Neutrophil (primary cell): Measurements from ENCODE around the gene LRRC18.

Experiments
- H3K27ac ChIP-seq: fragments of 200-600 bp; sonication (generic); 2 replicates; pipeline ENCODE4 v1.5.1; 2016; ENCODE audit warnings: mild to moderate bottlenecking, moderate library complexity
- H3K27me3 ChIP-seq: fragments of 200-600 bp; sonication (generic); 2 replicates; pipeline ENCODE4 v1.6.0; 2016; ENCODE audit warnings: mild to moderate bottlenecking
- H3K36me3 ChIP-seq: fragments of 200-600 bp; sonication (generic); 2 replicates; pipeline ENCODE4 v1.5.1; 2017
- H3K4me1 ChIP-seq, 2 experiments: fragments of 200-600 bp in 1 of 2; sonication (generic) in 1 of 2; 1 replicate in 1 of 2; 2 replicates in 1 of 2; pipeline versions ENCODE4 v1.5.1 to v1.6.1; 2013 to 2016; ENCODE audit warnings: low read depth in 1 of 2, low read length in 1 of 2, mild to moderate bottlenecking in 1 of 2, moderate library complexity in 1 of 2; ENCODE audit not compliant: control insufficient read depth in 1 of 2, insufficient read depth in 1 of 2
- H3K4me3 ChIP-seq, 2 experiments: fragments of 200-600 bp in 1 of 2; sonication (generic) in 1 of 2; 1 replicate in 1 of 2; 2 replicates in 1 of 2; pipeline ENCODE4 v1.5.1; 2013 to 2016; ENCODE audit warnings: low read depth in 1 of 2, low read length in 1 of 2, mild to moderate bottlenecking in 1 of 2, moderate library complexity in 1 of 2
- H3K9me3 ChIP-seq: fragments of 200-600 bp; sonication (generic); 2 replicates; pipeline ENCODE4 v1.5.1; 2016
- TF ChIP-seq, protein P1 (sequence below): fragments of 200-600 bp; sonication (generic); IDR thresholded peaks from 2 replicates; pipeline ENCODE4 v1.5.1; 2016; ENCODE audit warnings: antibody characterized with exemption

The LRRC18 gene

DNA sequence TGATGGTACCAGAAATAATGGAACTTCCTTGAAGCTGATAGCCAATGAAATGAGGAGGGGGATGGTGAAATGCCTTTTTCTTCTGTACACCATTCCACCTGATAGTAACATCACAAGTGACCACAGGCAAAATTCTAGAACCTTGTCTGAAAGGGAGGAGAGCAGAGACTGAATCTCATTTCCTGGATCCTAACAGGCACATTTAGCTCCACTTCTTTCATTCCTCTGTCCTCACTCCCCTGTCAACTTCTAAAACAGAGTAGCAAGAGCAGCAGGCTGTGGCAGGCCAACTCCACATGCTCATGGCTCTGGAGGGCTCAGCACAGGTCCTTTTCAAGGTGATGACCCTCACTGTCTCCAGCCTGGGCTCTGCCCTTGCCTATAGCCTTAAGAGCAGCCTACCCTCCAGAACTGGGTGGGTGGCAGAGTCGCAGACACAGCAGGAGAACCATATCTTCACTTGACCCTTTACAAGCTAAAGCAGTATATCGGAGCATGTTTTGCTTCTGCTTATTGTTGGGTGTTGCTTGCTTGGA is at the start of gene LRRC18:
Gene LRRC18, minus strand, starts transcription at position 51 of the 536 bp plus-strand sequence. CDS start 25,685 bp downstream, outside the sequence.
- Histone ChIP-seq H3K4me3 (no peak within 1 kb of the TSS), H3K9me3 (no peaks in the 10 kb centered on the region), H3K27me3 (no peaks in the 10 kb centered on the region), H3K4me1 (no peaks in the 10 kb centered on the region), H3K36me3 (peaks cover 50% of the 10 kb centered on the region), H3K27ac (no peak within 1 kb of the TSS)
- TF ChIP-seq, protein P1, sequence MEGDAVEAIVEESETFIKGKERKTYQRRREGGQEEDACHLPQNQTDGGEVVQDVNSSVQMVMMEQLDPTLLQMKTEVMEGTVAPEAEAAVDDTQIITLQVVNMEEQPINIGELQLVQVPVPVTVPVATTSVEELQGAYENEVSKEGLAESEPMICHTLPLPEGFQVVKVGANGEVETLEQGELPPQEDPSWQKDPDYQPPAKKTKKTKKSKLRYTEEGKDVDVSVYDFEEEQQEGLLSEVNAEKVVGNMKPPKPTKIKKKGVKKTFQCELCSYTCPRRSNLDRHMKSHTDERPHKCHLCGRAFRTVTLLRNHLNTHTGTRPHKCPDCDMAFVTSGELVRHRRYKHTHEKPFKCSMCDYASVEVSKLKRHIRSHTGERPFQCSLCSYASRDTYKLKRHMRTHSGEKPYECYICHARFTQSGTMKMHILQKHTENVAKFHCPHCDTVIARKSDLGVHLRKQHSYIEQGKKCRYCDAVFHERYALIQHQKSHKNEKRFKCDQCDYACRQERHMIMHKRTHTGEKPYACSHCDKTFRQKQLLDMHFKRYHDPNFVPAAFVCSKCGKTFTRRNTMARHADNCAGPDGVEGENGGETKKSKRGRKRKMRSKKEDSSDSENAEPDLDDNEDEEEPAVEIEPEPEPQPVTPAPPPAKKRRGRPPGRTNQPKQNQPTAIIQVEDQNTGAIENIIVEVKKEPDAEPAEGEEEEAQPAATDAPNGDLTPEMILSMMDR: no peak

DNA sequence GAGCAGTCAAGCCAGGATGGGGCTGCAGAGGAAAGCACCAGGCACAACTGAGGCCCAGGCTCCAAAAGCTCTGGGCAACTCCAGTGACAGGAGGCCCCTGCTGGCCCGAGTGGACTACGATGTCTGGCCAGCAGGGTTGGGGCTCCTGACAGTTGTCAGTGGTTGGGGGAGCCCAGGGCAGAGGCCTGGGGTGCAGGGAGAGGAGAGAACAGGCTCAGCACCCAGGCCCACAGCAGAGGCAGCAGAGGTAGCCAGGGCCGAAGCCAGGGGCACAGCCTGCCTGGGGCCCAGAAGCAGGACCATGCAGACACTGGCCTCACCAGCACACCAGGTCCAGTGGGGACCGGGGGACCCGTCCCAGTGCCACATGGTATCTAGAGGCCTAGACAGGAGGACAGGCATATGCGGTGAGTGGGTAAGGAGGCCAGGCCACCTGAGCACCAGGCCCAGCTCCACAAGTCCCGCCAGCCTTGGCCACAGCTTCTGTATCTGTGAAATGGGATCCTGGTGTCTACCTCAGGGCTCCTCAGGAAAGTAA is 46.0 kb upstream of the LRRC18 start:
- Histone ChIP-seq H3K9me3 (no peaks in the 10 kb centered on the region), H3K36me3 (peaks cover 45% of the 10 kb centered on the region), H3K4me1 (no peaks in the 10 kb centered on the region), H3K27ac (no peak overlapping the region), H3K27me3 (no peaks in the 10 kb centered on the region), H3K4me3 (no peak overlapping the region)
- TF ChIP-seq, protein P1: no peak

DNA sequence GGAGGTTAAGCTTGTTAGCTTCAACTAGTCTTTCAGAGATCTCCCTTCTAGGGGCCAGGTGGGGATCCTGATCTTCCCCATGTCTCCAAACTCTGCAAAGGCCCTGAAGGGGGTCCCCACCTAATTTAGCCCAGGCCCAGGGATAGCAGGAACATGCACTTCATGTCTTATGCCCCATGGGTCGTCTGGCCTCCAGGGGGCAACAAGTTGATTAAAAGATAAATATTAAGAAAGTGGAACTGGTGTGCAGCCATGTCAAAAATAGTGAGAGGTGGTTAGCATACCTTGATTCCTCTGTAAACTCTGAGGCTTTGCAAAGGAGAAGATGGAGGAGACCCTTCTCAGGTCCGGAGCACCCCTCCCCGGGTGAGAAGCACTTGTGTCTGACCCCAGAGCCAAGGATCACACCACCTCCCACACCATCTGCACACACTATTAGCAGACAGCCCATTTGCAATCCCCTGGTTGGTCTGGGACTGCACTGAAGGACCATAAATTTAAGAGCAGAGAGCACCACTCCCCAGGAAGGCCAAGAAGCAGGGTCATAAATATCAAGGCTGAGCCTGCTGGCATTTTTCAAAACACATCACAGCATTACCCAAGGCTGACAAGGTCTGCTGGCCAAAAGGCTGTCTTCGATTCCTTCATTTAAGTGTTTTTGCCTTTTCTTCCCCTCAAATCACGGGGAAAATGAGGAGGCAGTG is 44.2 kb upstream of the LRRC18 start:
- Histone ChIP-seq H3K36me3 (peaks cover 64% of the 10 kb centered on the region), H3K4me1 (no peaks in the 10 kb centered on the region), H3K27ac (no peak overlapping the region), H3K9me3 (no peaks in the 10 kb centered on the region), H3K4me3 (no peak overlapping the region), H3K27me3 (no peaks in the 10 kb centered on the region)
- TF ChIP-seq, protein P1: no peak

DNA sequence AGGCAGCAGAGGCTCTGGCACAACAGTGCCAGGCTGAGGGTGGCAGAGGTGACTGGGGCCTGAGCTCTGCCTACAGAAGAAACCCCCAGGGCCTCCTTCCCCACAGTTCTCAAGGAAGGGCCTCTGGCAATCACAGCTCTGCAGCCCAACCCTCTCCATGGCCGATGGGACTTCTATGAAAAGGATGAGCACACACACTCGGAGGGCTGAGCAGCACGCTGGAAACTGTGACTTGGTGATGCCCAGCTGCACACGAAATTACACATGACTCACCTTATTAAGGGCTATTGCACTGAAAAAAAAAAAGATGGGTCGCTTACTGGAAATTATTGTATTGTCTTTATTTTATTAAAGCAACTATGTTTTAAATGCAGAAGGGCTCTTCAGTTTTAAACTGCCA is 42.9 kb upstream of the LRRC18 start:
- TF ChIP-seq, protein P1: no peak
- H3K36me3 ChIP-seq: peaks cover 76% of the 10 kb centered on the region

DNA sequence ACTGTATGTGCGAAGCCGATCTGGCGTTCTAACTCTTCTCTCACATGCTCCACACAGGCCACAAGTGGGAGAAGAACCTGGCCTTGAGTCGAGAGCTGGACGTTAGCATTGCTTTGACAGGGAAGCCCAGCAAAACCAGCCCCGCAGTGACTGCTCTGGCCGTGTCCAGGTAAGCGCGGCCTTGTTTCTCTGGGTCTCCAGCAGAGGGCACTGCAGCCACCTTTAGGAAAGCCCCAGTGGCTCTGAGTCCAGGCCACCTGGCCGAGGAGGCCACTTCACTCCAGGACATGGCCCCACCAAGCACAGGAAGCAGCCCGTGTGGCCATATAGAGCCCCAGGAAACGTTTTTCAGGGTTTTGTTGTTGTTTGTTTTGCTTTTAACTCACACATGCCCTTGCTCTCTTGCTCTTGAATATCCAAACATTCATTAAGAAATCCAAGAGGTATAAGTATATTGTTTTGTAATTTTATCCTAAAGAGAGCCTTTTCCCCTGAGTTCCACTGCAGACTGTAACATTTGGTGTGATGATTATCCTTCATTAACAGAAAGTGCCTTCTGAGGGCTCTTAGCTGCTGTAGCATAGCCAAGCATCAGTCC is 41.8 kb upstream of the LRRC18 start:
- TF ChIP-seq, protein P1: peak; percentile 51
- peaks cover 88% of the 10 kb centered on the region for H3K36me3 ChIP-seq
- no peaks in the 10 kb centered on the region for H3K27me3 ChIP-seq
- no peak overlapping the region for H3K27ac ChIP-seq
- no peak overlapping the region for H3K4me3 ChIP-seq
- no peaks in the 10 kb centered on the region for H3K9me3 ChIP-seq
- H3K4me1 ChIP-seq: no peaks in the 10 kb centered on the region

More for the DNA sequence above, 42.9 kb upstream of the LRRC18 start:
- no peak overlapping the region for H3K4me3 ChIP-seq
- no peaks in the 10 kb centered on the region for H3K4me1 ChIP-seq
- H3K27me3 ChIP-seq: no peaks in the 10 kb centered on the region
- no peak overlapping the region for H3K27ac ChIP-seq
- H3K9me3 ChIP-seq: no peaks in the 10 kb centered on the region
